WTC11 (cell line): ENCODE results near the gene LMO2. TPM values are rescaled to one million over a fixed set of nuclear protein-coding genes. Genes with fewer than 3 reads are reported as not detected.

Experiments used
- ATAC-seq: fragments of 200-7000 bp; cut with Tn5 transposase; 2 replicates; pipeline ENCODE4 v1.10.0; 2021; ENCODE audit warnings: mild to moderate bottlenecking, moderate library complexity
- CTCF ChIA-PET: fragments of 300-600 bp; sonication (Branson Sonifier 250); formaldehyde crosslinking; loops from one replicate; lab custom pipeline; 2021; ENCODE audit warnings: antibody characterized with exemption; lab: Charles Lee
- POLR2A ChIA-PET: fragments of 350-600 bp; sonication (Branson Sonifier 250); formaldehyde crosslinking; loops from one replicate; lab custom pipeline; 2021; ENCODE audit warnings: antibody characterized with exemption; lab: Charles Lee
- DNase-seq: peaks from one replicate; pipeline ENCODE4 v3.0.0; 2021; ENCODE audit warnings: low spot score
- H3K27ac Mint-ChIP-seq: 2 replicates; pipeline ENCODE4 v1.8.0; 2021; ENCODE audit warnings: mixed read lengths
- H3K27me3 Mint-ChIP-seq: 2 replicates; pipeline ENCODE4 v1.8.0; 2021; ENCODE audit warnings: low read depth, mild to moderate bottlenecking, moderate library complexity, mixed read lengths
- H3K36me3 Mint-ChIP-seq: 2 replicates; pipeline ENCODE4 v1.8.0; 2021; ENCODE audit warnings: mixed read lengths
- H3K4me1 Mint-ChIP-seq: 2 replicates; pipeline ENCODE4 v1.8.0; 2022; ENCODE audit warnings: mixed read lengths
- H3K4me3 Mint-ChIP-seq: 2 replicates; pipeline ENCODE4 v1.8.0; 2021; ENCODE audit warnings: mild to moderate bottlenecking, moderate library complexity, mixed read lengths
- H3K9me3 Mint-ChIP-seq: 2 replicates; pipeline ENCODE4 v1.8.0; 2021; ENCODE audit warnings: mixed read lengths
- EMX1 ChIP-seq: fragments of 250-450 bp; sonication (Bioruptor Pico); IDR thresholded peaks from 2 replicates; pipeline ENCODE4 v1.8.0; 2021; ENCODE audit warnings: mild to moderate bottlenecking
- ETV6 ChIP-seq: sonication (generic); formaldehyde crosslinking; IDR thresholded peaks from 2 replicates; pipeline ENCODE4 v1.8.1; 2022; ENCODE audit warnings: mild to moderate bottlenecking, missing genetic modification reagents
- FOXJ3 ChIP-seq: sonication (generic); formaldehyde crosslinking; IDR thresholded peaks from 2 replicates; pipeline ENCODE4 v1.9.0; 2021; ENCODE audit warnings: missing genetic modification reagents, mild to moderate bottlenecking, borderline replicate concordance
- FOXP1 ChIP-seq: sonication (generic); formaldehyde crosslinking; IDR thresholded peaks from 2 replicates; pipeline ENCODE4 v1.8.0; 2022; ENCODE audit warnings: missing genetic modification reagents, mild to moderate bottlenecking, moderate library complexity, borderline replicate concordance
- GRHL2 ChIP-seq: fragments of 250-450 bp; sonication (Bioruptor Pico); IDR thresholded peaks from 2 replicates; pipeline ENCODE4 v1.8.0; 2022; ENCODE audit warnings: mild to moderate bottlenecking, moderate library complexity; ENCODE audit not compliant: insufficient replicate concordance, severe bottlenecking
- GTF2I ChIP-seq: fragments of 250-450 bp; sonication (Bioruptor Pico); conservative IDR thresholded peaks from 2 replicates; pipeline ENCODE4 v1.4.0; 2021; ENCODE audit warnings: mild to moderate bottlenecking
- JAZF1 ChIP-seq: fragments of 250-450 bp; sonication (Bioruptor Pico); IDR thresholded peaks from 2 replicates; pipeline ENCODE4 v1.9.0; 2021; ENCODE audit warnings: moderate library complexity, mild to moderate bottlenecking, inconsistent platforms
- JUN ChIP-seq: sonication (generic); formaldehyde crosslinking; IDR thresholded peaks from 2 replicates; pipeline ENCODE4 v1.8.0; 2023; ENCODE audit warnings: mild to moderate bottlenecking, missing genetic modification reagents
- NFATC4 ChIP-seq: fragments of 250-450 bp; sonication (Bioruptor Pico); IDR thresholded peaks from 2 replicates; pipeline ENCODE4 v1.9.0; 2021; ENCODE audit warnings: mild to moderate bottlenecking
- NFE2L1 ChIP-seq: sonication (generic); formaldehyde crosslinking; IDR thresholded peaks from 2 replicates; pipeline ENCODE4 v1.8.1; 2023; ENCODE audit warnings: missing genetic modification reagents
- NFYB ChIP-seq: sonication (generic); formaldehyde crosslinking; conservative IDR thresholded peaks from 2 replicates; pipeline ENCODE4 v1.8.0; 2022; ENCODE audit warnings: low read depth, missing genetic modification reagents
- RELA ChIP-seq: sonication (generic); formaldehyde crosslinking; IDR thresholded peaks from 2 replicates; pipeline ENCODE4 v1.8.1; 2022; ENCODE audit warnings: missing genetic modification reagents, mild to moderate bottlenecking, borderline replicate concordance
- SMAD3 ChIP-seq: sonication (generic); formaldehyde crosslinking; IDR thresholded peaks from 2 replicates; pipeline ENCODE4 v1.8.0; 2022; ENCODE audit warnings: missing genetic modification reagents, mild to moderate bottlenecking, borderline replicate concordance
- SP1 ChIP-seq: sonication (generic); formaldehyde crosslinking; conservative IDR thresholded peaks from 2 replicates; pipeline ENCODE4 v1.8.1; 2022; ENCODE audit warnings: missing genetic modification reagents
- TEAD1 ChIP-seq: sonication (generic); formaldehyde crosslinking; IDR thresholded peaks from 2 replicates; pipeline ENCODE4 v1.8.0; 2022; ENCODE audit warnings: mild to moderate bottlenecking, missing genetic modification reagents
- TP53 ChIP-seq: sonication (generic); formaldehyde crosslinking; IDR thresholded peaks from 2 replicates; pipeline ENCODE4 v1.8.1; 2023; ENCODE audit warnings: mild to moderate bottlenecking, missing genetic modification reagents
- ZNF263 ChIP-seq: sonication (generic); formaldehyde crosslinking; IDR thresholded peaks from 2 replicates; pipeline ENCODE4 v1.8.1; 2022; ENCODE audit warnings: low read depth, mild to moderate bottlenecking, moderate library complexity, missing genetic modification reagents
- ZNF396 ChIP-seq: fragments of 250-450 bp; sonication (Bioruptor Pico); IDR thresholded peaks from 2 replicates; pipeline ENCODE4 v1.8.0; 2021; ENCODE audit warnings: mild to moderate bottlenecking, moderate library complexity, borderline replicate concordance
- ZNF423 ChIP-seq: fragments of 250-450 bp; sonication (Bioruptor Pico); IDR thresholded peaks from 2 replicates; pipeline ENCODE4 v2.1.2; 2022; ENCODE audit warnings: mild to moderate bottlenecking, moderate library complexity
- ZNF671 ChIP-seq: fragments of 250-450 bp; sonication (Bioruptor Pico); IDR thresholded peaks from 2 replicates; pipeline ENCODE4 v1.8.0; 2021; ENCODE audit warnings: mild to moderate bottlenecking
- total RNA-seq: library from RNA; stranded (reverse); gene quantifications from 3 replicates; pipeline ENCODE4 v1.2.3, GENCODE V29; 2021
- TF ChIP-seq, protein P1 (sequence below): sonication (generic); formaldehyde crosslinking; IDR thresholded peaks from 2 replicates; pipeline ENCODE4 v1.8.0; 2023; ENCODE audit warnings: missing genetic modification reagents
- TF ChIP-seq, protein P2 (sequence below): sonication (generic); formaldehyde crosslinking; IDR thresholded peaks from 2 replicates; pipeline ENCODE4 v1.8.0; 2022; ENCODE audit warnings: mild to moderate bottlenecking, missing genetic modification reagents
- TF ChIP-seq, protein P3 (sequence below): fragments of 250-450 bp; sonication (Bioruptor Pico); IDR thresholded peaks from 2 replicates; pipeline ENCODE4 v1.9.0; 2021; ENCODE audit warnings: mild to moderate bottlenecking, borderline replicate concordance
- TF ChIP-seq, protein P4 (sequence below): sonication (generic); formaldehyde crosslinking; IDR thresholded peaks from 2 replicates; pipeline ENCODE4 v1.8.1; 2023; ENCODE audit warnings: mild to moderate bottlenecking, missing genetic modification reagents, borderline replicate concordance
- TF ChIP-seq, protein P5 (sequence below): sonication (generic); formaldehyde crosslinking; IDR thresholded peaks from 2 replicates; pipeline ENCODE4 v1.8.1; 2023; ENCODE audit warnings: mild to moderate bottlenecking, missing genetic modification reagents
- TF ChIP-seq, protein P6 (sequence below): fragments of 250-450 bp; sonication (Bioruptor Pico); IDR thresholded peaks from 2 replicates; pipeline ENCODE4 v1.8.0; 2021; ENCODE audit warnings: mild to moderate bottlenecking

The LMO2 gene
- total RNA-seq, 1 experiment from 2014 or later: 3.4 TPM

DNA sequence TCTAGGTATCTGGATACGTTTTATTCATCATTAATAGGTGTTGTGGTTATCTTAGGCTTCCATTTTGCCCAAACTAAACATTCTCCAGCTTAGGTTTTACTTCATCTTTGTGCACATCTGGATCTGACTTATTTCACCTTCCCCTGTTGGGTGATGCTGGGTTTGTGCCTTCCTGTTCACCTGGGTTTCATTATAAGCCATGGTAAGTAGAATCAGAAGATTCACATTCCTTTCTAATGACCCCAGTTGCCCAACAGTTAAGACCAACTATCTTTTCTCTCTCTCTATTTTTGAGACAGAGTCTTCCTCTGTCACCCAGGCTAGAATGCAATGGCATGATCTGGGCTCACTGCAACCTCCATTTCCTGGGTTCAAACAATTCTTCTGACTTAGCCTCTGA is 44.6 kb downstream of the LMO2 start:
- POLR2A ChIA-PET: no interaction called here
- no peak overlapping the region for H3K27ac Mint-ChIP-seq
- DNase-seq (no peak), ATAC-seq (no peak)
- H3K27me3 Mint-ChIP-seq: no peaks in the 10 kb centered on the region
- CTCF ChIA-PET: interaction anchor here (1.4 kb wide), 1 partner anchor 141 kb away, joined by 6 read pairs; no protein-coding TSS in a partner anchor
- TF ChIP-seq, protein P1, sequence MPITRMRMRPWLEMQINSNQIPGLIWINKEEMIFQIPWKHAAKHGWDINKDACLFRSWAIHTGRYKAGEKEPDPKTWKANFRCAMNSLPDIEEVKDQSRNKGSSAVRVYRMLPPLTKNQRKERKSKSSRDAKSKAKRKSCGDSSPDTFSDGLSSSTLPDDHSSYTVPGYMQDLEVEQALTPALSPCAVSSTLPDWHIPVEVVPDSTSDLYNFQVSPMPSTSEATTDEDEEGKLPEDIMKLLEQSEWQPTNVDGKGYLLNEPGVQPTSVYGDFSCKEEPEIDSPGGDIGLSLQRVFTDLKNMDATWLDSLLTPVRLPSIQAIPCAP (CRISPR knock-in tag): no peak
- no peak for TF ChIP-seq GRHL2 (CRISPR knock-in tag)
- TF ChIP-seq, protein P2, sequence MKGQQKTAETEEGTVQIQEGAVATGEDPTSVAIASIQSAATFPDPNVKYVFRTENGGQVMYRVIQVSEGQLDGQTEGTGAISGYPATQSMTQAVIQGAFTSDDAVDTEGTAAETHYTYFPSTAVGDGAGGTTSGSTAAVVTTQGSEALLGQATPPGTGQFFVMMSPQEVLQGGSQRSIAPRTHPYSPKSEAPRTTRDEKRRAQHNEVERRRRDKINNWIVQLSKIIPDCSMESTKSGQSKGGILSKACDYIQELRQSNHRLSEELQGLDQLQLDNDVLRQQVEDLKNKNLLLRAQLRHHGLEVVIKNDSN (CRISPR knock-in tag): no peak
- no peak for TF ChIP-seq EMX1 (CRISPR knock-in tag)
- no peak for TF ChIP-seq FOXP1 (CRISPR knock-in tag)
- no peak for TF ChIP-seq TP53 (CRISPR knock-in tag)
- TF ChIP-seq ZNF671 (CRISPR knock-in tag): no peak
- no peak overlapping the region for H3K4me3 Mint-ChIP-seq
- H3K36me3 Mint-ChIP-seq: no peaks in the 10 kb centered on the region
- no peaks in the 10 kb centered on the region for H3K9me3 Mint-ChIP-seq
- peaks cover 9% of the 10 kb centered on the region for H3K4me1 Mint-ChIP-seq

DNA sequence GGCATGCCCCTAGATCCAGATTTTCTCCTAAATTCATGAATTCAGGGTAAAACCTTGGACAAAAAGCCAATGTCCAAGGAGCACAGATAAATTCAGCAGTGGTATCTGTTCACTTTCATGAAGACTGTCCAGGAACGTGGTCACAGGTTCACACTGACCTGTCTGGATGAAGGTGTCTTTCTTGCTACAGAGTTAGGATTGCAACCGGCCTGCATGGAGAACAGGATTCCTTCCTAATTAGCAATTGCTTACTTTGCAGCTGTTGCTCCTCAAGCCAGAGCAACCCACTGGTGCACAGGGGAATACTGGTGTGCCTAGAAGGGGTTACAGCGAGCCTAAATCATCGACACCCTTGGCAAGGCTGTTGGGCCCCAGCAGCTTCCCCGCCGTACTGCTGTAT is 47.6 kb downstream of the LMO2 start:
- Mint-ChIP-seq H3K9me3 (no peaks in the 10 kb centered on the region), H3K27me3 (no peaks in the 10 kb centered on the region), H3K27ac (no peak overlapping the region), H3K36me3 (no peaks in the 10 kb centered on the region), H3K4me3 (no peak overlapping the region), H3K4me1 (no peaks in the 10 kb centered on the region; the same call in 1 of the 2 replicates)
- POLR2A ChIA-PET: no interaction called here
- ATAC-seq (no peak), DNase-seq (no peak)
- CTCF ChIA-PET: interaction anchor here (0.6 kb wide), 2 partner anchors 36 to 559 kb away, joined by 3 to 4 read pairs; no protein-coding TSS in a partner anchor
- no peak for TF ChIP-seq NFYB
- TF ChIP-seq NFE2L1 (CRISPR knock-in tag): no peak
- TF ChIP-seq TEAD1: no peak
- TF ChIP-seq, protein P3, sequence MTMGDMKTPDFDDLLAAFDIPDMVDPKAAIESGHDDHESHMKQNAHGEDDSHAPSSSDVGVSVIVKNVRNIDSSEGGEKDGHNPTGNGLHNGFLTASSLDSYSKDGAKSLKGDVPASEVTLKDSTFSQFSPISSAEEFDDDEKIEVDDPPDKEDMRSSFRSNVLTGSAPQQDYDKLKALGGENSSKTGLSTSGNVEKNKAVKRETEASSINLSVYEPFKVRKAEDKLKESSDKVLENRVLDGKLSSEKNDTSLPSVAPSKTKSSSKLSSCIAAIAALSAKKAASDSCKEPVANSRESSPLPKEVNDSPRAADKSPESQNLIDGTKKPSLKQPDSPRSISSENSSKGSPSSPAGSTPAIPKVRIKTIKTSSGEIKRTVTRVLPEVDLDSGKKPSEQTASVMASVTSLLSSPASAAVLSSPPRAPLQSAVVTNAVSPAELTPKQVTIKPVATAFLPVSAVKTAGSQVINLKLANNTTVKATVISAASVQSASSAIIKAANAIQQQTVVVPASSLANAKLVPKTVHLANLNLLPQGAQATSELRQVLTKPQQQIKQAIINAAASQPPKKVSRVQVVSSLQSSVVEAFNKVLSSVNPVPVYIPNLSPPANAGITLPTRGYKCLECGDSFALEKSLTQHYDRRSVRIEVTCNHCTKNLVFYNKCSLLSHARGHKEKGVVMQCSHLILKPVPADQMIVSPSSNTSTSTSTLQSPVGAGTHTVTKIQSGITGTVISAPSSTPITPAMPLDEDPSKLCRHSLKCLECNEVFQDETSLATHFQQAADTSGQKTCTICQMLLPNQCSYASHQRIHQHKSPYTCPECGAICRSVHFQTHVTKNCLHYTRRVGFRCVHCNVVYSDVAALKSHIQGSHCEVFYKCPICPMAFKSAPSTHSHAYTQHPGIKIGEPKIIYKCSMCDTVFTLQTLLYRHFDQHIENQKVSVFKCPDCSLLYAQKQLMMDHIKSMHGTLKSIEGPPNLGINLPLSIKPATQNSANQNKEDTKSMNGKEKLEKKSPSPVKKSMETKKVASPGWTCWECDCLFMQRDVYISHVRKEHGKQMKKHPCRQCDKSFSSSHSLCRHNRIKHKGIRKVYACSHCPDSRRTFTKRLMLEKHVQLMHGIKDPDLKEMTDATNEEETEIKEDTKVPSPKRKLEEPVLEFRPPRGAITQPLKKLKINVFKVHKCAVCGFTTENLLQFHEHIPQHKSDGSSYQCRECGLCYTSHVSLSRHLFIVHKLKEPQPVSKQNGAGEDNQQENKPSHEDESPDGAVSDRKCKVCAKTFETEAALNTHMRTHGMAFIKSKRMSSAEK: no peak
- TF ChIP-seq ETV6 (CRISPR knock-in tag): no peak
- TF ChIP-seq, protein P4, sequence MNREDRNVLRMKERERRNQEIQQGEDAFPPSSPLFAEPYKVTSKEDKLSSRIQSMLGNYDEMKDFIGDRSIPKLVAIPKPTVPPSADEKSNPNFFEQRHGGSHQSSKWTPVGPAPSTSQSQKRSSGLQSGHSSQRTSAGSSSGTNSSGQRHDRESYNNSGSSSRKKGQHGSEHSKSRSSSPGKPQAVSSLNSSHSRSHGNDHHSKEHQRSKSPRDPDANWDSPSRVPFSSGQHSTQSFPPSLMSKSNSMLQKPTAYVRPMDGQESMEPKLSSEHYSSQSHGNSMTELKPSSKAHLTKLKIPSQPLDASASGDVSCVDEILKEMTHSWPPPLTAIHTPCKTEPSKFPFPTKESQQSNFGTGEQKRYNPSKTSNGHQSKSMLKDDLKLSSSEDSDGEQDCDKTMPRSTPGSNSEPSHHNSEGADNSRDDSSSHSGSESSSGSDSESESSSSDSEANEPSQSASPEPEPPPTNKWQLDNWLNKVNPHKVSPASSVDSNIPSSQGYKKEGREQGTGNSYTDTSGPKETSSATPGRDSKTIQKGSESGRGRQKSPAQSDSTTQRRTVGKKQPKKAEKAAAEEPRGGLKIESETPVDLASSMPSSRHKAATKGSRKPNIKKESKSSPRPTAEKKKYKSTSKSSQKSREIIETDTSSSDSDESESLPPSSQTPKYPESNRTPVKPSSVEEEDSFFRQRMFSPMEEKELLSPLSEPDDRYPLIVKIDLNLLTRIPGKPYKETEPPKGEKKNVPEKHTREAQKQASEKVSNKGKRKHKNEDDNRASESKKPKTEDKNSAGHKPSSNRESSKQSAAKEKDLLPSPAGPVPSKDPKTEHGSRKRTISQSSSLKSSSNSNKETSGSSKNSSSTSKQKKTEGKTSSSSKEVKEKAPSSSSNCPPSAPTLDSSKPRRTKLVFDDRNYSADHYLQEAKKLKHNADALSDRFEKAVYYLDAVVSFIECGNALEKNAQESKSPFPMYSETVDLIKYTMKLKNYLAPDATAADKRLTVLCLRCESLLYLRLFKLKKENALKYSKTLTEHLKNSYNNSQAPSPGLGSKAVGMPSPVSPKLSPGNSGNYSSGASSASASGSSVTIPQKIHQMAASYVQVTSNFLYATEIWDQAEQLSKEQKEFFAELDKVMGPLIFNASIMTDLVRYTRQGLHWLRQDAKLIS (CRISPR knock-in tag): no peak
- TF ChIP-seq GTF2I: no peak
- no peak for TF ChIP-seq NFATC4 (CRISPR knock-in tag)
- no peak for TF ChIP-seq RELA (CRISPR knock-in tag)
- TF ChIP-seq SP1 (CRISPR knock-in tag): no peak
- no peak for TF ChIP-seq FOXJ3 (CRISPR knock-in tag)
- no peak for TF ChIP-seq SMAD3 (CRISPR knock-in tag)
- no peak for TF ChIP-seq ZNF263
- TF ChIP-seq ZNF396: no peak
- TF ChIP-seq, protein P5, sequence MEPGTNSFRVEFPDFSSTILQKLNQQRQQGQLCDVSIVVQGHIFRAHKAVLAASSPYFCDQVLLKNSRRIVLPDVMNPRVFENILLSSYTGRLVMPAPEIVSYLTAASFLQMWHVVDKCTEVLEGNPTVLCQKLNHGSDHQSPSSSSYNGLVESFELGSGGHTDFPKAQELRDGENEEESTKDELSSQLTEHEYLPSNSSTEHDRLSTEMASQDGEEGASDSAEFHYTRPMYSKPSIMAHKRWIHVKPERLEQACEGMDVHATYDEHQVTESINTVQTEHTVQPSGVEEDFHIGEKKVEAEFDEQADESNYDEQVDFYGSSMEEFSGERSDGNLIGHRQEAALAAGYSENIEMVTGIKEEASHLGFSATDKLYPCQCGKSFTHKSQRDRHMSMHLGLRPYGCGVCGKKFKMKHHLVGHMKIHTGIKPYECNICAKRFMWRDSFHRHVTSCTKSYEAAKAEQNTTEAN (CRISPR knock-in tag): no peak
- no peak for TF ChIP-seq JUN (CRISPR knock-in tag)
- TF ChIP-seq, protein P6, sequence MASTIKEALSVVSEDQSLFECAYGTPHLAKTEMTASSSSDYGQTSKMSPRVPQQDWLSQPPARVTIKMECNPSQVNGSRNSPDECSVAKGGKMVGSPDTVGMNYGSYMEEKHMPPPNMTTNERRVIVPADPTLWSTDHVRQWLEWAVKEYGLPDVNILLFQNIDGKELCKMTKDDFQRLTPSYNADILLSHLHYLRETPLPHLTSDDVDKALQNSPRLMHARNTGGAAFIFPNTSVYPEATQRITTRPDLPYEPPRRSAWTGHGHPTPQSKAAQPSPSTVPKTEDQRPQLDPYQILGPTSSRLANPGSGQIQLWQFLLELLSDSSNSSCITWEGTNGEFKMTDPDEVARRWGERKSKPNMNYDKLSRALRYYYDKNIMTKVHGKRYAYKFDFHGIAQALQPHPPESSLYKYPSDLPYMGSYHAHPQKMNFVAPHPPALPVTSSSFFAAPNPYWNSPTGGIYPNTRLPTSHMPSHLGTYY: no peak
- TF ChIP-seq ZNF423 (CRISPR knock-in tag): no peak
- TF ChIP-seq JAZF1 (CRISPR knock-in tag): no peak
